HCT116 (cell line): ENCODE results near the gene DNAJC1. TPM values are rescaled to one million over a fixed set of nuclear protein-coding genes. Genes with fewer than 3 reads are reported as not detected.
A peak's percentile ranks its signal among the peaks of the same experiment; 100 is the strongest.

ENCODE experiments used
- ATAC-seq: fragments of 200-7000 bp; cut with Tn5 transposase; 2 replicates; pipeline ENCODE4 v1.9.1; 2020; ENCODE audit warnings: mild to moderate bottlenecking, moderate library complexity
- BruUV-seq: library from RNA; stranded (reverse); fragments of 400-500 nt; replicated peaks from 2 replicates; lab custom pipeline; 2021; lab: Mats Ljungman, UMichigan
- CTCF ChIA-PET: fragments of 300-600 bp; sonication (Branson Sonifier 250); formaldehyde crosslinking; loops from one replicate; lab custom pipeline; 2021; ENCODE audit warnings: antibody characterized with exemption; lab: Charles Lee
- POLR2A ChIA-PET: fragments of 300-600, 350-600 bp; sonication (Branson Sonifier 250); formaldehyde crosslinking; loops from one replicate; lab custom pipeline; 2021; ENCODE audit warnings: antibody characterized with exemption; lab: Charles Lee
- RAD21 ChIA-PET, 2 experiments: fragments of 300-600 bp; sonication (Branson Sonifier 250); formaldehyde crosslinking; loops; one replicate each; lab custom pipeline; 2023; ENCODE audit warnings: low total read pairs in 2 of 2; ENCODE audit not compliant: uncharacterized antibody in 2 of 2, unreplicated experiment in 2 of 2, low non-redundant PET in 1 of 2; lab: Charles Lee
- DNase-seq: peaks from one replicate; pipeline ENCODE4 v3.0.0-alpha.2; 2010; ENCODE audit warnings: low read depth, low spot score
- H2AFZ ChIP-seq: fragments of 200-600 bp; shearing (Covaris generic), sonication (generic); 2 replicates; pipeline ENCODE4 v1.6.1; 2017; ENCODE audit warnings: low read depth, mixed run types, mixed read lengths, antibody characterized with exemption, low read length; ENCODE audit not compliant: poor library complexity, severe bottlenecking
- H3K27ac ChIP-seq: 2 replicates; pipeline ENCODE4 v1.5.1; 2012; ENCODE audit warnings: low read depth, low read length
- H3K27me3 ChIP-seq: fragments of 200-600 bp; sonication (generic); 2 replicates; pipeline ENCODE4 v1.6.1; 2016; ENCODE audit warnings: mixed run types, low read length, mixed read lengths; ENCODE audit not compliant: insufficient read depth
- H3K36me3 ChIP-seq, 2 experiments: fragments of 200-500 bp in 1 of 2; fragments of 200-600 bp in 1 of 2; sonication (Bioruptor generic) in 1 of 2; sonication (generic) in 1 of 2; 2 replicates each; pipeline versions ENCODE4 v1.5.1 to v1.6.1; 2014 to 2016; ENCODE audit warnings: low read length in 2 of 2, inconsistent platforms in 1 of 2, mixed read lengths in 1 of 2, mixed run types in 1 of 2; ENCODE audit not compliant: insufficient read depth in 2 of 2, control insufficient read depth in 1 of 2
- H3K4me1 ChIP-seq, 2 experiments: fragments of 200-600 bp in 1 of 2; sonication (generic) in 1 of 2; 2 replicates each; pipeline versions ENCODE4 v1.5.1 to v1.6.1; 2012 to 2017; ENCODE audit warnings: low read length in 2 of 2, inconsistent platforms in 1 of 2, mild to moderate bottlenecking in 1 of 2, mixed read lengths in 1 of 2, mixed run types in 1 of 2, moderate library complexity in 1 of 2; ENCODE audit not compliant: insufficient read depth in 2 of 2, control insufficient read depth in 1 of 2
- H3K4me2 ChIP-seq: fragments of 200-600 bp; sonication (generic); 2 replicates; pipeline ENCODE4 v1.6.1; 2017; ENCODE audit warnings: mixed run types, low read length, mixed read lengths
- H3K4me3 ChIP-seq, 2 experiments: fragments of 200-600 bp in 1 of 2; sonication (generic) in 1 of 2; replicated peaks in 1 of 2; 2 replicates each; pipeline ENCODE4 v1.5.1; 2011 to 2016; ENCODE audit warnings: low read length in 2 of 2, control low read depth in 1 of 2, low read depth in 1 of 2, mild to moderate bottlenecking in 1 of 2, mixed read lengths in 1 of 2, mixed run types in 1 of 2
- H3K79me2 ChIP-seq: fragments of 200-600 bp; sonication (generic); 2 replicates; pipeline ENCODE4 v1.6.1; 2017; ENCODE audit warnings: mild to moderate bottlenecking, mixed run types, low read length, moderate library complexity, mixed read lengths; ENCODE audit not compliant: insufficient read depth
- H3K9ac ChIP-seq: fragments of 200-600 bp; sonication (generic); 2 replicates; pipeline ENCODE4 v1.6.1; 2016; ENCODE audit warnings: low read length, mixed read lengths
- H3K9me2 ChIP-seq: fragments of 200-600 bp; sonication (generic), shearing (Covaris generic); 2 replicates; pipeline ENCODE4 v1.6.1; 2017; ENCODE audit warnings: mixed run types, mild to moderate bottlenecking, moderate library complexity; ENCODE audit not compliant: insufficient read depth
- H3K9me3 ChIP-seq, 2 experiments: fragments of 200-500 bp in 1 of 2; fragments of 200-600 bp in 1 of 2; sonication (Bioruptor generic) in 1 of 2; sonication (generic) in 1 of 2; 2 replicates each; pipeline ENCODE4 v1.6.1; 2014 to 2017; ENCODE audit warnings: low read length in 2 of 2, mixed read lengths in 2 of 2, inconsistent platforms in 1 of 2, low read depth in 1 of 2, mild to moderate bottlenecking in 1 of 2, mixed run types in 1 of 2, moderate library complexity in 1 of 2; ENCODE audit not compliant: control insufficient read depth in 1 of 2, insufficient read depth in 1 of 2
- H4K20me1 ChIP-seq: fragments of 200-600 bp; sonication (generic), shearing (Covaris generic); 2 replicates; pipeline ENCODE4 v1.6.1; 2017; ENCODE audit warnings: mixed run types, mild to moderate bottlenecking, moderate library complexity; ENCODE audit not compliant: insufficient read depth
- CBX3 ChIP-seq: IDR thresholded peaks from 2 replicates; pipeline ENCODE4 v1.6.1; 2012; ENCODE audit warnings: low read depth
- JUND ChIP-seq: IDR thresholded peaks from 2 replicates; pipeline ENCODE4 v1.6.1; 2012
- POLR2AphosphoS5 ChIP-seq: IDR thresholded peaks from 2 replicates; pipeline ENCODE4 v1.6.1; 2011; ENCODE audit warnings: mild to moderate bottlenecking, low read depth, low read length, moderate library complexity
- RAD21 ChIP-seq: IDR thresholded peaks from 2 replicates; pipeline ENCODE4 v1.6.1; 2012; ENCODE audit warnings: low read depth, mild to moderate bottlenecking
- SIN3A ChIP-seq: IDR thresholded peaks from 2 replicates; pipeline ENCODE4 v1.6.1; 2012; ENCODE audit warnings: low read depth
- intact Hi-C: fragments of 100-400 bp; cut with micrococcal nuclease; formaldehyde crosslinking; loops from 2 replicates; pipeline ENCODE4 v1.10.0; 2022
- total RNA-seq: library from RNA; stranded (reverse); gene quantifications from one replicate; pipeline ENCODE4 v1.2.1, GENCODE V29; 2021; ENCODE audit not compliant: unreplicated experiment
- TF ChIP-seq, protein P1 (sequence below): IDR thresholded peaks from 2 replicates; pipeline ENCODE4 v1.6.1; 2012
- TF ChIP-seq, protein P2 (sequence below), 3 experiments: fragments of 200-600 bp in 1 of 3; sonication (generic) in 1 of 3; IDR thresholded peaks in 2 of 3; conservative IDR thresholded peaks in 1 of 3; 2 replicates each; pipeline ENCODE4 v1.5.1; 2012 to 2017; ENCODE audit warnings: low read depth in 2 of 3, low read length in 2 of 3, antibody characterized with exemption in 1 of 3, borderline replicate concordance in 1 of 3, control low read depth in 1 of 3, mild to moderate bottlenecking in 1 of 3, mixed read lengths in 1 of 3, mixed run types in 1 of 3, moderate library complexity in 1 of 3; ENCODE audit not compliant: insufficient read depth in 1 of 3

The DNAJC1 gene
- total RNA-seq, 1 experiment from 2014 or later, result 17.9 TPM

DNA sequence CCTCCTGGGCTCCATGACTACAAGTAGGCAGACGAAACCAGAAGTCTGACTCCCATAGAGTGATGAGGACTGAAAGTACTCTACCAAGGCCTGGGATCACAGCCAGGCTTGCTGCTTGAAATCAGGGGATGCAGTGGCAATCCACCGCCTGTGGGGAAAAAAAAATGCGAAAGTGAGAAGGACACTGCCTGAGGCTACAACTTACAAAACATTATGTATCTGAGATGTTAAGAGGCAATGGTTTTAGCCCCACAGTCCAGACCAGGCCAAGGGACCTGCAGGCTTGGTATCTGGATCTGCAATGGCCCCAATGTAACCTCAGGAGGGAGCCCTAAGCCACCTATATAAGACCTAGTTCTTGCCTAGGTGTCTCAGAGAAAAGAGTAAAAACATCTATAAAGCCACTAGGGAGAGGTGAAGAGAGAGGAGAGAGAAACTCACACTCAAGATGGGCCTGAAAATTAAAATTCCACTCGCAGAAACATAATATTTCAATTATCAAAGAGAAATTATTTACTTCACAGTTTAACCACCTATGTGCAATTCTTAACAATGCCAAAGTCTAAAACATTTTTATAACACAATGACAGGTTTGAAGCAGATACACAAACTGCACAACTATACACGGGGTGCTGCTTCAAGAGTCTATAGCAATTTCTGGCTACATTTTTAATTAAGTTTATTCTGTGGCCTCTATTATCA lies 13.9 kb downstream of the DNAJC1 start:
- H3K79me2 ChIP-seq, result peaks cover 61% of the 10 kb centered on the region
- H3K4me1 ChIP-seq, result no peaks in the 10 kb centered on the region
- no peak overlapping the region for H2AFZ ChIP-seq
- peak; percentile 52 for DNase-seq
- peak; percentile 99 for ATAC-seq
- H3K27ac ChIP-seq, result no peak overlapping the region
- no peaks in the 10 kb centered on the region for H3K9me2 ChIP-seq
- H3K4me3 ChIP-seq, result no peak overlapping the region
- POLR2A ChIA-PET, result no interaction called here
- H3K9me3 ChIP-seq, result peaks cover 0 to 3% of the 10 kb centered on the region in 2 experiments; a peak in 1 of 4 replicates
- RAD21 ChIA-PET, result no interaction called here
- no peak overlapping the region for H3K9ac ChIP-seq
- H3K27me3 ChIP-seq, result no peaks in the 10 kb centered on the region
- TF ChIP-seq POLR2AphosphoS5 (no peak), JUND (no peak), RAD21 (peak; percentile 69), SIN3A (no peak), CBX3 (no peak)
- TF ChIP-seq, protein P1, sequence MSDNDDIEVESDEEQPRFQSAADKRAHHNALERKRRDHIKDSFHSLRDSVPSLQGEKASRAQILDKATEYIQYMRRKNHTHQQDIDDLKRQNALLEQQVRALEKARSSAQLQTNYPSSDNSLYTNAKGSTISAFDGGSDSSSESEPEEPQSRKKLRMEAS, result no peak
- TF ChIP-seq, protein P2, sequence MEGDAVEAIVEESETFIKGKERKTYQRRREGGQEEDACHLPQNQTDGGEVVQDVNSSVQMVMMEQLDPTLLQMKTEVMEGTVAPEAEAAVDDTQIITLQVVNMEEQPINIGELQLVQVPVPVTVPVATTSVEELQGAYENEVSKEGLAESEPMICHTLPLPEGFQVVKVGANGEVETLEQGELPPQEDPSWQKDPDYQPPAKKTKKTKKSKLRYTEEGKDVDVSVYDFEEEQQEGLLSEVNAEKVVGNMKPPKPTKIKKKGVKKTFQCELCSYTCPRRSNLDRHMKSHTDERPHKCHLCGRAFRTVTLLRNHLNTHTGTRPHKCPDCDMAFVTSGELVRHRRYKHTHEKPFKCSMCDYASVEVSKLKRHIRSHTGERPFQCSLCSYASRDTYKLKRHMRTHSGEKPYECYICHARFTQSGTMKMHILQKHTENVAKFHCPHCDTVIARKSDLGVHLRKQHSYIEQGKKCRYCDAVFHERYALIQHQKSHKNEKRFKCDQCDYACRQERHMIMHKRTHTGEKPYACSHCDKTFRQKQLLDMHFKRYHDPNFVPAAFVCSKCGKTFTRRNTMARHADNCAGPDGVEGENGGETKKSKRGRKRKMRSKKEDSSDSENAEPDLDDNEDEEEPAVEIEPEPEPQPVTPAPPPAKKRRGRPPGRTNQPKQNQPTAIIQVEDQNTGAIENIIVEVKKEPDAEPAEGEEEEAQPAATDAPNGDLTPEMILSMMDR (IDR thresholded peaks at IDR 0.05 in 2 of 3, conservative IDR thresholded peaks at IDR 0.05 in 1 of 3; ENCODE audit: borderline replicate concordance in 1 of 3, insufficient read depth in 1 of 3, low read depth in 2 of 3, low read length in 2 of 3), result peak; percentile 50 to 71 (median 71); a peak in 5 of 6 replicates
- intact Hi-C loops, result loop anchor here (5.0 to 10.0 kb wide), 4 partner anchors 492 to 1303 kb away; no protein-coding TSS in a partner anchor
- BruUV-seq, result no TSS peak
- H3K36me3 ChIP-seq, result no peaks in the 10 kb centered on the region
- CTCF ChIA-PET, result no interaction called here
- no peak overlapping the region for H3K4me2 ChIP-seq
- no peaks in the 10 kb centered on the region for H4K20me1 ChIP-seq
